Adrenal gland (tissue), 12 donors: Measurements from ENCODE around the gene CHCHD4. TPM values are rescaled to one million over a fixed set of nuclear protein-coding genes. Genes with fewer than 3 reads are reported as not detected.
A peak's percentile ranks its signal among the peaks of the same experiment; 100 is the strongest.

Experiments
- DNase-seq, 7 donors: peaks; one replicate each; pipeline ENCODE4 v3.0.0-alpha.2; 2019 to 2020
- H3K27ac ChIP-seq, 5 donors: fragments of 200-600 bp; sonication (generic) in 4 of 5; 1 replicate in 3 of 5; 2 replicates in 2 of 5; pipeline versions ENCODE4 v1.5.1 to v1.8.0; 2016 to 2020; ENCODE audit warnings: mild to moderate bottlenecking in 1 of 5
- H3K27me3 ChIP-seq: fragments of 200-600 bp; 2 replicates; pipeline ENCODE4 v1.8.0; 2021
- H3K36me3 ChIP-seq, 2 donors: fragments of 200-600 bp; replicated peaks in 1 of 2; 1 replicate in 1 of 2; 2 replicates in 1 of 2; pipeline versions ENCODE4 v1.5.1 to v1.8.0; 2018 to 2022
- H3K4me1 ChIP-seq, 2 donors: fragments of 200-600 bp; replicated peaks in 1 of 2; 1 replicate in 1 of 2; 2 replicates in 1 of 2; pipeline versions ENCODE4 v1.5.1 to v1.8.0; 2018 to 2021
- H3K4me3 ChIP-seq, 4 donors: fragments of 200-600 bp; sonication (generic) in 3 of 4; one replicate each; pipeline ENCODE4 v1.5.1; 2016 to 2018
- H3K9me3 ChIP-seq, 3 donors: fragments of 200-600 bp; sonication (generic) in 1 of 3; replicated peaks in 1 of 3; 1 replicate in 2 of 3; 2 replicates in 1 of 3; pipeline versions ENCODE4 v1.5.1 to v1.8.0; 2016 to 2021
- CTCF ChIP-seq, 6 experiments: fragments of 450-650 bp in 4 of 6; fragments of 200-600 bp in 2 of 6; sonication (generic) in 1 of 6; IDR thresholded peaks; 1 replicate in 5 of 6; 2 replicates in 1 of 6; pipeline versions ENCODE4 v1.5.1 to v1.8.0; 2016 to 2021; ENCODE audit warnings: antibody characterized with exemption in 6 of 6, mild to moderate bottlenecking in 2 of 6, moderate library complexity in 1 of 6
- POLR2A ChIP-seq, 2 donors: fragments of 450-650 bp; IDR thresholded peaks; one replicate each; pipeline ENCODE4 v1.6.1; 2017; ENCODE audit warnings: antibody characterized with exemption in 2 of 2, mild to moderate bottlenecking in 2 of 2, moderate library complexity in 1 of 2
- WGBS, 4 donors: extraction: QIAGEN DNeasy Blood & Tissue Kit in 2 of 4; methylation state at CpG; one replicate each; pipeline versions ENCODE4 v1.1.5 to v1.1.7; 2013 to 2017; 5-methylcytosine and 5-hydroxymethylcytosine counted together
- intact Hi-C, 2 donors: fragments of 100-400 bp; cut with DNase I; formaldehyde crosslinking; loops; one replicate each; pipeline versions ENCODE4 v1.14.1 to v1.15.0; 2022 to 2023
- polyA plus RNA-seq, 3 donors: library from polyadenylated mRNA; stranded (reverse); fragments of 200-250 nt in 2 of 3; fragments of 350-450 nt in 1 of 3; fragmentation: Illumina TruSeq in 1 of 3; extraction: RNeasy Lipid Tissue Mini Kit (QIAGEN cat#74804) in 1 of 3; gene quantifications; one replicate each; pipeline ENCODE4 v1.2.3, GENCODE V29; 2013 to 2014
- total RNA-seq, 9 donors: library from RNA; depleted of rRNA in 4 of 9; stranded (reverse); fragments of >200 nt in 4 of 9; fragments of 120-200 nt in 1 of 9; fragmentation: NEBNext Ultra II Directional in 1 of 9; extraction: Animal tissue kit (Norgen Biotek cat#: 25700) in 1 of 9; gene quantifications; one replicate each; pipeline versions ENCODE4 v1.1.0 to v1.2.4, GENCODE V29; 2013 to 2023
- donor health status: healthy with polysubstance abuse.
- donor health status: Bipolar disorder and iron deficiency.
- donor health status: DM: yes; HTN: yes; CAD: no.
- donor health status: DM: no; HTN: no; CAD: no.
- donor health status: DM: no; HTN: no; CAD: no.
- donor health status: DM: yes; HTN: yes; CAD: no.

CHCHD4 gene
- total and polyA plus RNA-seq, 12 donors, result 10.1 to 39.0 (median 17.6) TPM

GRCh38 chr3:14161282-14161681 lies 36.6 kb upstream of the CHCHD4 start:
- DNase-seq, result no peak
- Histone ChIP-seq H3K36me3 (peaks cover 0 to 97% of the 10 kb centered on the region in 2 donors), H3K4me1 (peaks cover 0 to 9% of the 10 kb centered on the region in 2 donors), H3K9me3 (peaks cover 0 to 14% (median 4%) of the 10 kb centered on the region in 3 donors), H3K27ac (peak overlapping the region in 1 of 5 donors; percentile 72), H3K27me3 (no peaks in the 10 kb centered on the region), H3K4me3 (no peak overlapping the region)
- intact Hi-C loops, result no loop called here
- WGBS, 4 donors, result 87 to 98% (median 92%) methylated on average over 2 of the region's 2 CpGs
- TF ChIP-seq CTCF (IDR thresholded peaks at IDR 0.05), result no peak
- no peak for TF ChIP-seq POLR2A (IDR thresholded peaks at IDR 0.05)

- Histone ChIP-seq H3K4me3 (no peak overlapping the region), H3K4me1 (peaks cover 0 to 9% of the 10 kb centered on the region in 2 donors), H3K27ac (no peak overlapping the region), H3K36me3 (peaks cover 0 to 85% of the 10 kb centered on the region in 2 donors), H3K9me3 (peaks cover 0 to 14% (median 4%) of the 10 kb centered on the region in 3 donors), H3K27me3 (no peaks in the 10 kb centered on the region)
- DNase-seq, result no peak
- 96 to 98% (median 97%) methylated on average over 8 of the region's 8 CpGs for WGBS, 4 donors
- TF ChIP-seq POLR2A (IDR thresholded peaks at IDR 0.05), result no peak
- no peak for TF ChIP-seq CTCF (IDR thresholded peaks at IDR 0.05)
- intact Hi-C loops, result no loop called here
Observed at GRCh38 chr3:14159426-14159825, 34.8 kb upstream of the CHCHD4 start.

- H3K27ac ChIP-seq, result no peak overlapping the region
- peaks cover 0 to 81% of the 10 kb centered on the region in 2 donors for H3K36me3 ChIP-seq
- H3K4me1 ChIP-seq, result peaks cover 0 to 9% of the 10 kb centered on the region in 2 donors
- no peak for DNase-seq
- intact Hi-C loops, result no loop called here
- H3K27me3 ChIP-seq, result no peaks in the 10 kb centered on the region
- no peak overlapping the region for H3K4me3 ChIP-seq
- TF ChIP-seq CTCF (IDR thresholded peaks at IDR 0.05) (no peak), POLR2A (IDR thresholded peaks at IDR 0.05) (no peak)
- 92 to 97% (median 97%) methylated on average over 14 of the region's 14 CpGs for WGBS, 4 donors
- H3K9me3 ChIP-seq, result peaks cover 0 to 14% (median 4%) of the 10 kb centered on the region in 3 donors
Observed at GRCh38 chr3:14158370-14158769, 33.7 kb upstream of the CHCHD4 start.

GRCh38 chr3:14157951-14158350 lies 33.3 kb upstream of the CHCHD4 start:
- intact Hi-C loops, result no loop called here
- TF ChIP-seq POLR2A (IDR thresholded peaks at IDR 0.05), result no peak
- no peak for TF ChIP-seq CTCF (IDR thresholded peaks at IDR 0.05)
- Histone ChIP-seq H3K27me3 (no peaks in the 10 kb centered on the region), H3K9me3 (peaks cover 0 to 14% (median 4%) of the 10 kb centered on the region in 3 donors), H3K4me3 (no peak overlapping the region), H3K27ac (no peak overlapping the region), H3K4me1 (peaks cover 0 to 9% of the 10 kb centered on the region in 2 donors), H3K36me3 (peaks cover 0 to 81% of the 10 kb centered on the region in 2 donors)
- peak in 1 of 7 donors; percentile 42 for DNase-seq
- WGBS, 4 donors, result 95 to 99% (median 96%) methylated on average over 9 of the region's 9 CpGs
